Measurements from ENCODE around the gene C19orf18. TPM values are rescaled to one million over a fixed set of nuclear protein-coding genes. Genes with fewer than 3 reads are reported as not detected.

C19orf18 gene
- polyA plus RNA-seq, 3 donors = not detected

DNA sequence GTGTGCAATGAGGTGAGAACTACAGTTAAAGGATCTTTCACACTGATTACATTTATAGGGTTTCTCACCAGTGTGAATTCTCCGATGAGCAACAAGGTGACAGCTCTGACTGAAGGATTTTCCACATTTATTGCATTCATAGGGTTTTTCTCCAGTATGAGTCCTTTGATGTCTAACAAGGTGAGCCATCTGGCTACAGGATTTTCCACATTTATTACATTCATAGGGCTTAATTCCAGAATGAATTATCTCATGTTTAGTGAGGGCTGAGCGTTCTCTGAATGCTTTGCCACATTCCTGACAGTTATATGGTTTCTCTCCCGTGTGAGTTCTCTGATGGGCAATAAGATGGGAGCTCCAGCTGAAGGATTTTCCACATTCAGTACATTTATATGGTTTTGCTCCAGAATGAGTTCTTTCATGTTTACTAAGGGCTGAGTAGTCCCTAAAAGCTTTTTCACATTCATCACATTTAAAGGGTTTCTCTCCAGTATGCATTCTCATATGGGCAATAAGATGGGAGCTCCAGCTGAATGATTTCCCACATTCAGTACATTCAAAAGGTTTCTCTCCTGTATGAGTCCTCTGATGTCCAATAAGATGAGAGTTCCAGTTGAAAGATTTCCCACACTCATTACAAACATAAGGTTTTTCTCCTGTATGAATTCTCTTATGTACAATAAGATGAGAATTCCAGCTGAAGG lies 4.4 kb upstream of the C19orf18 start:
- H2AFZ ChIP-seq (ENCODE audit: insufficient read depth, low read depth, low read length, poor library complexity, severe bottlenecking) = no peak overlapping the region
- no peak overlapping the region for H3K4me3 Mint-ChIP-seq
- H3K36me3 ChIP-seq (replicated peaks in 1 of 2; ENCODE audit: control insufficient read depth in 1 of 2, insufficient read depth in 2 of 2, low read length in 2 of 2) = peaks cover 33 to 55% of the 10 kb centered on the region in 2 donors
- peak overlapping the region in 1 of 3 experiments; percentile 37 for H3K4me3 ChIP-seq (replicated peaks in 1 of 3; ENCODE audit: low read depth in 2 of 3, low read length in 3 of 3)
- no peak overlapping the region for H3K4me2 ChIP-seq (replicated peaks; ENCODE audit: extremely low read depth, low read length, poor library complexity, severe bottlenecking)
- TF ChIP-seq, protein P1, sequence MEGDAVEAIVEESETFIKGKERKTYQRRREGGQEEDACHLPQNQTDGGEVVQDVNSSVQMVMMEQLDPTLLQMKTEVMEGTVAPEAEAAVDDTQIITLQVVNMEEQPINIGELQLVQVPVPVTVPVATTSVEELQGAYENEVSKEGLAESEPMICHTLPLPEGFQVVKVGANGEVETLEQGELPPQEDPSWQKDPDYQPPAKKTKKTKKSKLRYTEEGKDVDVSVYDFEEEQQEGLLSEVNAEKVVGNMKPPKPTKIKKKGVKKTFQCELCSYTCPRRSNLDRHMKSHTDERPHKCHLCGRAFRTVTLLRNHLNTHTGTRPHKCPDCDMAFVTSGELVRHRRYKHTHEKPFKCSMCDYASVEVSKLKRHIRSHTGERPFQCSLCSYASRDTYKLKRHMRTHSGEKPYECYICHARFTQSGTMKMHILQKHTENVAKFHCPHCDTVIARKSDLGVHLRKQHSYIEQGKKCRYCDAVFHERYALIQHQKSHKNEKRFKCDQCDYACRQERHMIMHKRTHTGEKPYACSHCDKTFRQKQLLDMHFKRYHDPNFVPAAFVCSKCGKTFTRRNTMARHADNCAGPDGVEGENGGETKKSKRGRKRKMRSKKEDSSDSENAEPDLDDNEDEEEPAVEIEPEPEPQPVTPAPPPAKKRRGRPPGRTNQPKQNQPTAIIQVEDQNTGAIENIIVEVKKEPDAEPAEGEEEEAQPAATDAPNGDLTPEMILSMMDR (IDR thresholded peaks at IDR 0.05) = no peak
- H3K79me2 ChIP-seq (ENCODE audit: insufficient read depth, low read length) = no peaks in the 10 kb centered on the region
- H3K9me3 ChIP-seq (replicated peaks in 1 of 2; ENCODE audit: control insufficient read depth in 1 of 2, insufficient read depth in 1 of 2, low read length in 2 of 2) = peaks cover 79 to 100% of the 10 kb centered on the region in 2 donors
- no peaks in the 10 kb centered on the region for H3K27me3 ChIP-seq (ENCODE audit: control insufficient read depth in 2 of 2, insufficient read depth in 2 of 2, low read length in 2 of 2)
- no peaks in the 10 kb centered on the region for H3K4me1 Mint-ChIP-seq
- H3K9me3 Mint-ChIP-seq = peaks cover 62 to 100% (median 99%) of the 10 kb centered on the region in 7 donors
- no peaks in the 10 kb centered on the region for H4K20me1 ChIP-seq (ENCODE audit: insufficient read depth, low read length)
- peaks cover 43 to 51% of the 10 kb centered on the region in 2 donors for H3K36me3 Mint-ChIP-seq
- H3K4me1 ChIP-seq (ENCODE audit: control insufficient read depth in 1 of 2, insufficient read depth in 2 of 2, low read length in 2 of 2) = no peaks in the 10 kb centered on the region
- no CpG with 5 or more reads among the region's 3 CpGs for WGBS (ENCODE audit: insufficient coverage)
- intact Hi-C loops (cut with micrococcal nuclease) = no loop called here
- H3K9ac ChIP-seq (ENCODE audit: insufficient read depth, low read length, poor library complexity, severe bottlenecking) = no peak overlapping the region
- no peak for DNase-seq
- no peak overlapping the region for H3K27ac ChIP-seq (ENCODE audit: low read depth in 1 of 2, low read length in 2 of 2)
- H3K27ac Mint-ChIP-seq = no peak overlapping the region
- H3K27me3 Mint-ChIP-seq (ENCODE audit: low read depth in 3 of 3) = no peaks in the 10 kb centered on the region

DNA sequence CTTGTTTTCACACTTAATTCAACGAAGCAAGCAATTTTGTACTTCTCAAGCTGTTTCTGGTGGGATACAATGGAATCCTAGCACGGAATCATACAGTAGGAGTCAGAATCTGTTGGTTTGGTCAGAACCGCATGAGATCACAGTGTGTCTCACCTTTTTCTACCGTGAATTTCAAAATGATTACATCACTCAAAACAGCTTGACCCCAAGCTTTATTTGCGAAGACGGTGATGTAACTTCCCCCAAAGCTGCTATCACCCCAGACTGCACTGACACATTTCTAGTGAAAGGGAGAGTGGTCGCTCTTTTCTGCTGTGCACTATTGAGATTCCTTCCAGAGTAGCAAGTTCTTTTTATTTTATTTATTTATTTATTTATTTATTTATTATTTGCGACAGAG lies 9.6 kb downstream of the C19orf18 start:
- H3K4me2 ChIP-seq (replicated peaks; ENCODE audit: extremely low read depth, low read length, poor library complexity, severe bottlenecking) = no peak overlapping the region
- H3K4me3 ChIP-seq (replicated peaks in 1 of 3; ENCODE audit: low read depth in 2 of 3, low read length in 3 of 3) = no peak overlapping the region
- intact Hi-C loops (cut with micrococcal nuclease) = no loop called here
- Mint-ChIP-seq H3K9me3 (peaks cover 29 to 95% (median 82%) of the 10 kb centered on the region in 7 donors), H3K4me3 (no peak overlapping the region), H3K36me3 (no peaks in the 10 kb centered on the region), H3K27me3 (ENCODE audit: low read depth in 3 of 3) (peaks cover 0 to 3% (median 1%) of the 10 kb centered on the region in 3 donors), H3K27ac (no peak overlapping the region), H3K4me1 (no peaks in the 10 kb centered on the region)
- no peaks in the 10 kb centered on the region for H3K4me1 ChIP-seq (ENCODE audit: control insufficient read depth in 1 of 2, insufficient read depth in 2 of 2, low read length in 2 of 2)
- TF ChIP-seq, protein P1 (IDR thresholded peaks at IDR 0.05) = no peak
- H3K9ac ChIP-seq (ENCODE audit: insufficient read depth, low read length, poor library complexity, severe bottlenecking) = no peak overlapping the region
- H3K79me2 ChIP-seq (ENCODE audit: insufficient read depth, low read length) = no peaks in the 10 kb centered on the region
- WGBS (ENCODE audit: insufficient coverage) = 93% methylated on average over 2 of the region's 8 CpGs
- H2AFZ ChIP-seq (ENCODE audit: insufficient read depth, low read depth, low read length, poor library complexity, severe bottlenecking) = no peak overlapping the region
- peaks cover 82 to 92% of the 10 kb centered on the region in 2 donors for H3K9me3 ChIP-seq (replicated peaks in 1 of 2; ENCODE audit: control insufficient read depth in 1 of 2, insufficient read depth in 1 of 2, low read length in 2 of 2)
- no peak for DNase-seq
- H3K27me3 ChIP-seq (ENCODE audit: control insufficient read depth in 2 of 2, insufficient read depth in 2 of 2, low read length in 2 of 2) = no peaks in the 10 kb centered on the region
- no peak overlapping the region for H3K27ac ChIP-seq (ENCODE audit: low read depth in 1 of 2, low read length in 2 of 2)
- no peaks in the 10 kb centered on the region for H3K36me3 ChIP-seq (replicated peaks in 1 of 2; ENCODE audit: control insufficient read depth in 1 of 2, insufficient read depth in 2 of 2, low read length in 2 of 2)
- no peaks in the 10 kb centered on the region for H4K20me1 ChIP-seq (ENCODE audit: insufficient read depth, low read length)
